OCI-LY3 (cell line): ENCODE data around the gene ACTL10.

Experiments
- H2AFZ ChIP-seq: fragments of 200-600, 300-600 bp; shearing (Covaris generic); 2 replicates; pipeline ENCODE4 v1.6.0; 2014; ENCODE audit warnings: antibody characterized with exemption, low read depth, low read length
- H3K27ac ChIP-seq: fragments of 200-600, 300-600 bp; sonication (generic); 2 replicates; pipeline ENCODE4 v1.5.1; 2014; ENCODE audit warnings: mild to moderate bottlenecking, low read length, moderate library complexity, mixed read lengths
- H3K27me3 ChIP-seq: fragments of 200-600, 300-600 bp; sonication (generic); 2 replicates; pipeline ENCODE4 v1.6.1; 2014; ENCODE audit warnings: low read depth, low read length, mixed read lengths
- H3K36me3 ChIP-seq: fragments of 200-600, 300-600 bp; sonication (generic); replicated peaks from 2 replicates; pipeline ENCODE3; 2014; ENCODE audit warnings: low read depth, low read length, mixed read lengths
- H3K4me1 ChIP-seq: fragments of 300-600, 200-600 bp; sonication (generic); 2 replicates; pipeline ENCODE4 v1.6.1; 2014; ENCODE audit warnings: low read length, mixed read lengths
- H3K4me2 ChIP-seq: fragments of 200-600, 300-600 bp; sonication (generic); 2 replicates; pipeline ENCODE4 v1.6.1; 2014; ENCODE audit warnings: low read length, mixed read lengths
- H3K4me3 ChIP-seq: fragments of 300-600, 200-600 bp; sonication (generic); 2 replicates; pipeline ENCODE4 v1.5.1; 2014; ENCODE audit warnings: antibody characterized with exemption, mild to moderate bottlenecking, low read length, moderate library complexity
- H3K79me2 ChIP-seq: fragments of 300-600, 200-600 bp; shearing (Covaris generic); 2 replicates; pipeline ENCODE4 v1.6.1; 2014; ENCODE audit warnings: mild to moderate bottlenecking, low read length, mixed read lengths
- H3K9ac ChIP-seq: fragments of 300-600, 200-600 bp; shearing (Covaris generic); 2 replicates; pipeline ENCODE4 v1.6.0; 2014; ENCODE audit warnings: mild to moderate bottlenecking, low read length, moderate library complexity
- H3K9me3 ChIP-seq: fragments of 200-600, 300-600 bp; shearing (Covaris generic); 2 replicates; pipeline ENCODE4 v1.6.1; 2014; ENCODE audit warnings: low read length, mixed read lengths; ENCODE audit not compliant: insufficient read depth
- H4K20me1 ChIP-seq: fragments of 200-600, 300-600 bp; sonication (generic); 2 replicates; pipeline ENCODE4 v1.6.1; 2016; ENCODE audit warnings: low read length, mixed read lengths; ENCODE audit not compliant: insufficient read depth
- EZH2phosphoT487 ChIP-seq: fragments of 200-600 bp; shearing (Covaris generic); IDR thresholded peaks from 2 replicates; pipeline ENCODE4 v1.6.1; 2018; ENCODE audit warnings: antibody characterized with exemption, mixed run types, low read depth
- TF ChIP-seq, protein P1 (sequence below): fragments of 200-600, 300-600 bp; sonication (generic); IDR thresholded peaks from 2 replicates; pipeline ENCODE4 v1.5.1; 2014; ENCODE audit warnings: antibody characterized with exemption, low read length, low read depth

The ACTL10 gene

DNA sequence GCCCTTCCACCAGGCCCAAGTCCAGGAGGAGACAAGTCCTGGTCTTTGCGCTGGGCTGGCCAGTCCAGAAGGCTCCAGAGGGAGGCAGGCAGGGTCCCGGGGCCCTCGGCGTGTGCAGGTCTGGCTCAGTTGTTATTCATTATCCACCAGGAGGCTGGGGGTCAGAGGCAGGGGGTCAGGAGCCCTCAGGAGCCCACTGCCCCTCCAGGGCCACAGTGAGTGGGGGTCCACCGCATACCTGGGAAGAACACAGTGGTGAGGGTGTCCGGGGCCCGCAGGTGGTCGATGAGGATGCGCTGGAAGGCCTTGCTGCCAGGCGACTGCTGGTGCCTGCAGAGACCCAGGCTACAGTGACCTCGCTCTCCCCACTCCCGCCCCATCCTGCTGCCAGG lies 9.0 kb upstream of the ACTL10 start:
- H3K4me1 ChIP-seq, result peaks cover 21% of the 10 kb centered on the region
- H3K4me2 ChIP-seq, result no peak overlapping the region
- no peaks in the 10 kb centered on the region for H3K79me2 ChIP-seq
- H3K27ac ChIP-seq, result no peak overlapping the region
- H3K9me3 ChIP-seq, result no peaks in the 10 kb centered on the region
- no peak overlapping the region for H2AFZ ChIP-seq
- H3K9ac ChIP-seq, result no peak overlapping the region
- TF ChIP-seq EZH2phosphoT487, result no peak
- TF ChIP-seq, protein P1, sequence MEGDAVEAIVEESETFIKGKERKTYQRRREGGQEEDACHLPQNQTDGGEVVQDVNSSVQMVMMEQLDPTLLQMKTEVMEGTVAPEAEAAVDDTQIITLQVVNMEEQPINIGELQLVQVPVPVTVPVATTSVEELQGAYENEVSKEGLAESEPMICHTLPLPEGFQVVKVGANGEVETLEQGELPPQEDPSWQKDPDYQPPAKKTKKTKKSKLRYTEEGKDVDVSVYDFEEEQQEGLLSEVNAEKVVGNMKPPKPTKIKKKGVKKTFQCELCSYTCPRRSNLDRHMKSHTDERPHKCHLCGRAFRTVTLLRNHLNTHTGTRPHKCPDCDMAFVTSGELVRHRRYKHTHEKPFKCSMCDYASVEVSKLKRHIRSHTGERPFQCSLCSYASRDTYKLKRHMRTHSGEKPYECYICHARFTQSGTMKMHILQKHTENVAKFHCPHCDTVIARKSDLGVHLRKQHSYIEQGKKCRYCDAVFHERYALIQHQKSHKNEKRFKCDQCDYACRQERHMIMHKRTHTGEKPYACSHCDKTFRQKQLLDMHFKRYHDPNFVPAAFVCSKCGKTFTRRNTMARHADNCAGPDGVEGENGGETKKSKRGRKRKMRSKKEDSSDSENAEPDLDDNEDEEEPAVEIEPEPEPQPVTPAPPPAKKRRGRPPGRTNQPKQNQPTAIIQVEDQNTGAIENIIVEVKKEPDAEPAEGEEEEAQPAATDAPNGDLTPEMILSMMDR, result no peak
- H3K4me3 ChIP-seq, result no peak overlapping the region
- no peaks in the 10 kb centered on the region for H3K27me3 ChIP-seq
- no peaks in the 10 kb centered on the region for H4K20me1 ChIP-seq
- no peaks in the 10 kb centered on the region for H3K36me3 ChIP-seq

DNA sequence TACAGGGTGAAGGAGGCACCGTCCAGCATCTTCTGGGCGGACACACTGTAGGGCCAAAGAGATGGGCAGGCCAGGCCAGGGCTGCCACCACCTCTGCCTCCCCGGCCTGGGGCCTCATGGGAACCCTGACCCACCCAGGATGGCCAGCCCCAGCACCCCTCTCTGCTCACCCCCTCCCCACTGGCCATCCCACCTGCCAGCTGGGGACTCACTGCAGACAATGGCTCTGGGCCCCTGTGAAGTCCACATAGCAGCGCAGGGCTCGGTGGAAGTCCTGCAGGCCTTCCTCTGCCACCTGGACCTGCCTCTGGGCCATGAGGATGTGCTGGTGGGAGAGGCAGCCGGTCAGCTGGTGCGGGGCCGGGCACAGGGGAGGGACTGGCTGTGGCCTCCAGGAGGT lies 8.2 kb upstream of the ACTL10 start:
- H3K9me3 ChIP-seq, result no peaks in the 10 kb centered on the region
- no peaks in the 10 kb centered on the region for H3K36me3 ChIP-seq
- H3K79me2 ChIP-seq, result no peaks in the 10 kb centered on the region
- no peak overlapping the region for H3K4me3 ChIP-seq
- H3K4me1 ChIP-seq, result peaks cover 16% of the 10 kb centered on the region
- no peak overlapping the region for H3K9ac ChIP-seq
- H3K27ac ChIP-seq, result no peak overlapping the region
- no peak for TF ChIP-seq EZH2phosphoT487
- TF ChIP-seq, protein P1, result no peak
- no peaks in the 10 kb centered on the region for H3K27me3 ChIP-seq
- no peak overlapping the region for H2AFZ ChIP-seq
- H4K20me1 ChIP-seq, result no peaks in the 10 kb centered on the region
- H3K4me2 ChIP-seq, result no peak overlapping the region

DNA sequence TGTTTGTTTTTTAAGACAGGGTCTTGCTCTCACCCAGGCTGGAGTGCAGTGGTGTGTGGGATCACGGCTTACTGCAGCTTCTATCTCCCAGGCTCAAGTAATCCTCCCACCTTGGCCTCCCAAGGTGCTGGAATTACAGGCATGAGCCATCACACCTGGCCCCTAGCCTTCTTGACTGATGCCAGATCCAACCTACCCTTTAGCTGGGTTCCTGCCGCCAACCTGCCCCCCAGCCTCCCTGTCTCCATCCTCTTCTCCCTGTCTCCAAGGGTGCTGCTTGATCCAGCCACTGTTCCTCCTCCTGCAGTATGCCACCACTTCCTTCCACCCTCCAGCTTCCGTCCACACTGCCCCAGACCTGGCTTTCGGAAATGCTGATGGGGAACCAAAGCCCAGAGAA lies 7.8 kb upstream of the ACTL10 start:
- Histone ChIP-seq H3K4me2 (no peak overlapping the region), H3K79me2 (no peaks in the 10 kb centered on the region), H3K4me3 (no peak overlapping the region), H3K36me3 (no peaks in the 10 kb centered on the region), H3K27ac (no peak overlapping the region), H3K27me3 (no peaks in the 10 kb centered on the region), H4K20me1 (no peaks in the 10 kb centered on the region), H3K9ac (no peak overlapping the region), H2AFZ (no peak overlapping the region), H3K9me3 (no peaks in the 10 kb centered on the region), H3K4me1 (peaks cover 12% of the 10 kb centered on the region)
- no peak for TF ChIP-seq EZH2phosphoT487

GRCh38 chr20:33659341-33660034 lies 7.3 kb upstream of the ACTL10 start:
- H3K4me1 ChIP-seq, result peaks cover 14% of the 10 kb centered on the region
- H3K9me3 ChIP-seq, result no peaks in the 10 kb centered on the region
- H3K4me3 ChIP-seq, result no peak overlapping the region
- H2AFZ ChIP-seq, result no peak overlapping the region
- no peaks in the 10 kb centered on the region for H4K20me1 ChIP-seq
- no peak overlapping the region for H3K4me2 ChIP-seq
- no peak overlapping the region for H3K27ac ChIP-seq
- TF ChIP-seq EZH2phosphoT487, result no peak
- TF ChIP-seq, protein P1, result no peak
- no peaks in the 10 kb centered on the region for H3K36me3 ChIP-seq
- no peaks in the 10 kb centered on the region for H3K27me3 ChIP-seq
- H3K9ac ChIP-seq, result no peak overlapping the region
- no peaks in the 10 kb centered on the region for H3K79me2 ChIP-seq
